HG03558 (cell line): ENCODE data around the gene AIF1.

Experiments used
- ATAC-seq: cut with Tn5 transposase; IDR thresholded peaks from one replicate; pipeline ENCODE4 v1.9.1; 2021; ENCODE audit warnings: moderate number of reproducible peaks; ENCODE audit not compliant: unreplicated experiment; ENCODE audit errors: extremely low read depth

AIF1 gene

GRCh38 chr6:31619805-31620585, 5.0 kb downstream of the AIF1 start:
- peak; percentile 68 for ATAC-seq

GRCh38 chr6:31620586-31621319, 5.7 kb downstream of the AIF1 start, which contains the start of gene PRRC2A:
Gene PRRC2A, plus strand, starts transcription at chr6:31620715. Its CDS starts 2,075 bp downstream, at chr6:31622790.
- peak; percentile 19 for ATAC-seq

GRCh38 chr6:31621320-31621939, 6.4 kb downstream of the AIF1 start:
- no peak for ATAC-seq

GRCh38 chr6:31621991-31622390, 7.0 kb downstream of the AIF1 start:
- no peak for ATAC-seq

GRCh38 chr6:31622684-31623091, 7.7 kb downstream of the AIF1 start:
- no peak for ATAC-seq

- no peak for ATAC-seq
Measured at GRCh38 chr6:31624070-31624469, 9.0 kb downstream of the AIF1 start.

- ATAC-seq: no peak
Measured at GRCh38 chr6:31626952-31627351, 11.9 kb downstream of the AIF1 start.

GRCh38 chr6:31627690-31628287, 12.8 kb downstream of the AIF1 start:
- ATAC-seq: no peak

- ATAC-seq: no peak
Measured at GRCh38 chr6:31629014-31629413, 14.0 kb downstream of the AIF1 start.

- ATAC-seq: no peak
Measured at GRCh38 chr6:31630177-31630934, 15.3 kb downstream of the AIF1 start.

GRCh38 chr6:31631209-31631608, 16.2 kb downstream of the AIF1 start:
- no peak for ATAC-seq

- ATAC-seq: no peak
Measured at GRCh38 chr6:31631681-31632278, 16.7 kb downstream of the AIF1 start.

GRCh38 chr6:31632279-31632946, 17.4 kb downstream of the AIF1 start:
- no peak for ATAC-seq

GRCh38 chr6:31633447-31633846, 18.4 kb downstream of the AIF1 start:
- no peak for ATAC-seq

- ATAC-seq: no peak
Measured at GRCh38 chr6:31634131-31634530, 19.1 kb downstream of the AIF1 start.

- no peak for ATAC-seq
Measured at GRCh38 chr6:31634969-31635575, 20.0 kb downstream of the AIF1 start.

GRCh38 chr6:31636698-31637596, 21.9 kb downstream of the AIF1 start:
- ATAC-seq: no peak

- ATAC-seq: no peak
Measured at GRCh38 chr6:31639043-31639442, 24.0 kb downstream of the AIF1 start.
